Measurements from ENCODE around the gene GPR157.

The GPR157 gene

DNA sequence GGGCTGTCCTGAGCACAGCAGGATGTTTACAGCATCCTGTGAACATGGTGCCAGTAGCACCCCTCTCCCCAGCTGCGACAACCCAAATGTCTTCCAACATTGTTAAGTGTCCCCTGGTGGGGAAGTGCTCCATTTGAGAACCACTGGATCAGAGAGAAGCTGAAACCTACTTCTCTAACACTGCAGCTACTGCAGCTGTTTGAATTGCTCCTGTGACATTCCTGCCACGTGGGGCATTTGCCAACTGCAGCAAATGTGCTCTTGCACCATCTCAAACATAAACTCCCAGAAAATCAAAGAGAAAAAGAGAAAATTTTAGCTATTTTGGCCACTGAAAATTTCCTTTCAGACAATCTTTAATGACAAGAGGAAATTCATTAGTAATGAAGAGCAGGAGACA is 70.4 kb downstream of the GPR157 start:
- no peak overlapping the region for H3K27ac ChIP-seq
- no peak overlapping the region for H3K4me3 ChIP-seq (ENCODE audit: low read depth, low read length)
- no peak for DNase-seq
- no peaks in the 10 kb centered on the region for H3K27me3 ChIP-seq (replicated peaks)
- in situ Hi-C loops (cut with HindIII; ENCODE audit: low pct_ligation_motif_present, low sequenced_read_pairs): no loop called here
- TF ChIP-seq, protein P1, sequence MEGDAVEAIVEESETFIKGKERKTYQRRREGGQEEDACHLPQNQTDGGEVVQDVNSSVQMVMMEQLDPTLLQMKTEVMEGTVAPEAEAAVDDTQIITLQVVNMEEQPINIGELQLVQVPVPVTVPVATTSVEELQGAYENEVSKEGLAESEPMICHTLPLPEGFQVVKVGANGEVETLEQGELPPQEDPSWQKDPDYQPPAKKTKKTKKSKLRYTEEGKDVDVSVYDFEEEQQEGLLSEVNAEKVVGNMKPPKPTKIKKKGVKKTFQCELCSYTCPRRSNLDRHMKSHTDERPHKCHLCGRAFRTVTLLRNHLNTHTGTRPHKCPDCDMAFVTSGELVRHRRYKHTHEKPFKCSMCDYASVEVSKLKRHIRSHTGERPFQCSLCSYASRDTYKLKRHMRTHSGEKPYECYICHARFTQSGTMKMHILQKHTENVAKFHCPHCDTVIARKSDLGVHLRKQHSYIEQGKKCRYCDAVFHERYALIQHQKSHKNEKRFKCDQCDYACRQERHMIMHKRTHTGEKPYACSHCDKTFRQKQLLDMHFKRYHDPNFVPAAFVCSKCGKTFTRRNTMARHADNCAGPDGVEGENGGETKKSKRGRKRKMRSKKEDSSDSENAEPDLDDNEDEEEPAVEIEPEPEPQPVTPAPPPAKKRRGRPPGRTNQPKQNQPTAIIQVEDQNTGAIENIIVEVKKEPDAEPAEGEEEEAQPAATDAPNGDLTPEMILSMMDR (IDR thresholded peaks at IDR 0.05; ENCODE audit: low read depth, low read length, missing control alignments): peak; percentile 35
- H3K36me3 ChIP-seq (replicated peaks): no peaks in the 10 kb centered on the region

DNA sequence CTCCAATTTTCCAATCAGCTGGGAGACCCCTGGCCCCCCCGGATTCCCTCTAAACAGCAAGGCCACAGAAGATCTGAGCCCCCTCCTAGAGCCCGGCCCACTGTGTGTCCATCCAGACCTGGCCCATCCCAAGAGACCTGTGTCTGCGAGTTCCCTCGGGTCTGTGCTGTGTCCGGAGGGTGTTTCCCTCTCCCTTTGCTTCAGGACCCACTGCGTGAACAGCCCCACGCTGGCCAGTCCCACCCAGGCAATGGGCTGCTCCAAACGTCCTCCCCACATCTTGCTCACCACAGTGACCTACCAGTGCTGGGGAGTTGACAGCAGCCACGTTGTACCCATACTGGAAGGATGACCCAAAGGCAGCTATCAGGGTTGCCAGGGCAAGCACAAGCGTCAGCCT is 71.1 kb downstream of the GPR157 start:
- TF ChIP-seq, protein P1 (IDR thresholded peaks at IDR 0.05; ENCODE audit: low read depth, low read length, missing control alignments): no peak
- in situ Hi-C loops (cut with HindIII; ENCODE audit: low pct_ligation_motif_present, low sequenced_read_pairs): no loop called here

DNA sequence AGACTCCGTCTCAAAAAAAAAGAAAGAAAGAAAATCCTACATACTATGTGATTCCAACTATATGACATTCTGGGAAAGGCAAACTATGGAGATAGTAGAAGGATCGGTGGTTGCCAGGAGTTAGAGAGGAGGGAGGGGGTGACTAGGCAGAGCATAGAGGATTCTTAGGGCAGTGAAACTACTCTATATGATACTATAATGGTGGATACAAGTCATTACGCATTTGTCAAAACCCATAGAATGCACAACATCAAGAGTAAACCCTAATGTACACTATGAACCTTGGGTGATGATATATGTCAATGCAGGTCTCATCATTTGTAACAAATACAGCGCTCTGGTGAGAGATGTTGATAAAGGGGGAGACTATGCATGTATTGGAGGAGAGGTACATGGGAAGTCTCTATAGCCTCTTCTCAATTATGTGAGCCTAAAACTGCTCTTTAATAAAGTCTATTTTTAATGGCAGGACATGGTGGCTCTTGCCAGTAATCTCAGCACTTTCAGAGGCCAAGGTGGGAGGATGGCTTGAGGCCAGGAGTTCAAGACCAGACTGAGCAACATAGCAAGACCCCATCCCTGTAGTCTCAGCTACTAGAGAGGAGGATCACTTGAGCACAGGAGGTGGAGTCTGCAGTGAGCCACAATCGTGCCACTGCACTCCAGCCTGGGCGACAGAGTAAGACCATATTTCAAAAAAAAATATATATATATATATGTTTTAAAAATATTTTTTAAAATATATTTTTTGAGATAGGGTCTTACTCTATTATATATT is 76.4 kb downstream of the GPR157 start:
- in situ Hi-C loops (cut with HindIII; ENCODE audit: low pct_ligation_motif_present, low sequenced_read_pairs): no loop called here
- Histone ChIP-seq H3K27ac (no peak overlapping the region), H3K27me3 (replicated peaks) (peaks cover 2% of the 10 kb centered on the region), H3K36me3 (replicated peaks) (no peaks in the 10 kb centered on the region), H3K4me3 (ENCODE audit: low read depth, low read length) (no peak overlapping the region)
- TF ChIP-seq, protein P1 (IDR thresholded peaks at IDR 0.05; ENCODE audit: low read depth, low read length, missing control alignments): no peak
- DNase-seq: no peak

More for the DNA sequence above, 71.1 kb downstream of the GPR157 start:
- Histone ChIP-seq H3K27ac (no peak overlapping the region), H3K27me3 (replicated peaks) (no peaks in the 10 kb centered on the region), H3K4me3 (ENCODE audit: low read depth, low read length) (no peak overlapping the region), H3K36me3 (replicated peaks) (no peaks in the 10 kb centered on the region)
- no peak for DNase-seq

DNA sequence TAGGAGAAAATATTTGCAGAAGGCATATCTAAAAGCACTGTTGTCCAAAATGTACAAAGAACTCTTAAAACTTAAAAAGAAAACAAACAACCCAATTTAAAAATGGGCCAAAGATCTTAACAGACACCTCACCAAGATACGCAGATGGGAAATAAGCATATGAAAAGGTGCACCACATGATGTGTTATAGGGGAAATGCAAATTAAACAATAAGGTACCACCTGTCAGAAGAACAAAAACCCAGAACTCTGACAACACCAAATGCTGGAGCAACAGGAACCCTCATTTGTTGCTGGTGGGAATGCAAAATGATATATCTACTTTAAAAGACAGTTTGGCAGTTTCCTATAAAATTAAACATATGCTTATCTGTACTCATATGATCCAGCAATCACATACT is 77.5 kb downstream of the GPR157 start:
- Histone ChIP-seq H3K4me3 (ENCODE audit: low read depth, low read length) (no peak overlapping the region), H3K27ac (no peak overlapping the region), H3K36me3 (replicated peaks) (no peaks in the 10 kb centered on the region), H3K27me3 (replicated peaks) (peaks cover 2% of the 10 kb centered on the region)
- TF ChIP-seq, protein P1 (IDR thresholded peaks at IDR 0.05; ENCODE audit: low read depth, low read length, missing control alignments): no peak
- in situ Hi-C loops (cut with HindIII; ENCODE audit: low pct_ligation_motif_present, low sequenced_read_pairs): no loop called here
- DNase-seq: no peak

DNA sequence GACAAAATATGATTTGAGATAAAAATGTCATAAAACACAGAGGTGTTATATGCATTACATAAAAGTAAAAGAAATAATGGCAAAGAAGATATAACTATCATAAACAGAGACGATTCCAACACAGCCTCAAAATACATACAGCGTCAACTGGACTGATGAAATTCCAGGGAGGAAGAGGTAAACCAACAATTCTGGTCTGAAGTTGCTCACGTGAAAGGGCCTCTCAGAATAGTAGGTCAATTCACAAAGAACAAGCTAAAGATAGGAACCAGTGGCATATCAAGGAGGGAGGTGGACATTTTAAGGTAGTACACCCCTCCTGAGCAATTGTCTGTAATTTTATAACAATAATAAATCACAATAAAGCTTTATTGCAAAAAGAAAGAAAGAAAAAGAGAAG is 78.1 kb downstream of the GPR157 start:
- DNase-seq: no peak
- Histone ChIP-seq H3K4me3 (ENCODE audit: low read depth, low read length) (no peak overlapping the region), H3K27ac (no peak overlapping the region), H3K36me3 (replicated peaks) (no peaks in the 10 kb centered on the region), H3K27me3 (replicated peaks) (peaks cover 2% of the 10 kb centered on the region)
- TF ChIP-seq, protein P1 (IDR thresholded peaks at IDR 0.05; ENCODE audit: low read depth, low read length, missing control alignments): no peak
- in situ Hi-C loops (cut with HindIII; ENCODE audit: low pct_ligation_motif_present, low sequenced_read_pairs): no loop called here
